CD4-positive, alpha-beta memory T cell (primary cell): ENCODE data around the gene TRABD2B. TPM values are rescaled to one million over a fixed set of nuclear protein-coding genes. Genes with fewer than 3 reads are reported as not detected.
"Not testable (repeated sequence)": the region's sequence is repeated elsewhere in the genome, so short reads cannot be mapped to it uniquely, and the experiment has no call there.

Source experiments
- CTCF ChIA-PET: fragments of 350-600 bp; sonication (Branson Sonifier 250); formaldehyde crosslinking; loops from one replicate; lab custom pipeline; 2021; ENCODE audit warnings: inconsistent platforms; ENCODE audit not compliant: partially characterized antibody; lab: Charles Lee
- POLR2A ChIA-PET: fragments of 350-600 bp; sonication (Branson Sonifier 250); formaldehyde crosslinking; loops from one replicate; lab custom pipeline; 2021; ENCODE audit not compliant: partially characterized antibody; lab: Charles Lee
- DNase-seq, 5 donors: peaks; one replicate each; pipeline versions ENCODE4 v3.0.0 to v3.0.0-alpha.2; 2020 to 2022; ENCODE audit warnings: mixed read lengths in 1 of 5
- H3K27ac ChIP-seq: one replicate; pipeline ENCODE4 v1.7.0; 2013; ENCODE audit warnings: low read depth, low read length
- H3K27me3 ChIP-seq: 2 replicates; pipeline ENCODE4 v1.7.0; 2013; ENCODE audit warnings: mild to moderate bottlenecking, low read length, moderate library complexity; ENCODE audit not compliant: insufficient read depth
- H3K36me3 ChIP-seq: 2 replicates; pipeline ENCODE4 v1.7.0; 2013; ENCODE audit warnings: mild to moderate bottlenecking, low read length, moderate library complexity; ENCODE audit not compliant: insufficient read depth
- H3K4me1 ChIP-seq: 2 replicates; pipeline ENCODE4 v1.7.0; 2013; ENCODE audit warnings: mild to moderate bottlenecking, low read length, moderate library complexity; ENCODE audit not compliant: insufficient read depth
- H3K4me3 ChIP-seq, 2 donors: one replicate each; pipeline ENCODE4 v1.7.0; 2013; ENCODE audit warnings: low read length in 2 of 2, mild to moderate bottlenecking in 1 of 2
- H3K9me3 ChIP-seq, 2 donors: one replicate each; pipeline ENCODE4 v1.7.0; 2013; ENCODE audit warnings: low read length in 2 of 2, control low read depth in 1 of 2; ENCODE audit not compliant: control insufficient read depth in 1 of 2
- H3K27ac Mint-ChIP-seq, 7 donors: one replicate each; pipeline ENCODE4 v1.8.0; 2020 to 2021; ENCODE audit warnings: mixed read lengths in 7 of 7, mild to moderate bottlenecking in 6 of 7, inconsistent platforms in 3 of 7, moderate library complexity in 3 of 7
- H3K27me3 Mint-ChIP-seq, 2 donors: one replicate each; pipeline ENCODE4 v1.8.0; 2020 to 2021; ENCODE audit warnings: mixed read lengths in 2 of 2
- H3K36me3 Mint-ChIP-seq, 2 donors: one replicate each; pipeline ENCODE4 v1.8.0; 2020 to 2021; ENCODE audit warnings: mixed read lengths in 2 of 2, inconsistent platforms in 1 of 2, mild to moderate bottlenecking in 1 of 2
- H3K4me1 Mint-ChIP-seq, 4 donors: one replicate each; pipeline ENCODE4 v1.8.0; 2020 to 2021; ENCODE audit warnings: mixed read lengths in 4 of 4, mild to moderate bottlenecking in 1 of 4
- H3K4me3 Mint-ChIP-seq, 8 donors: one replicate each; pipeline ENCODE4 v1.8.0; 2020 to 2021; ENCODE audit warnings: mixed read lengths in 8 of 8, mild to moderate bottlenecking in 7 of 8, moderate library complexity in 6 of 8, inconsistent platforms in 3 of 8
- H3K9me3 Mint-ChIP-seq, 8 donors: one replicate each; pipeline ENCODE4 v1.8.0; 2020 to 2021; ENCODE audit warnings: mixed read lengths in 8 of 8, mild to moderate bottlenecking in 5 of 8, inconsistent platforms in 3 of 8, moderate library complexity in 1 of 8
- intact Hi-C: fragments of 100-400 bp; cut with micrococcal nuclease; formaldehyde crosslinking; loops from one replicate; pipeline ENCODE4 v1.15.1; 2023
- polyA plus RNA-seq, 2 donors: library from polyadenylated mRNA; unstranded; fragments of 300-500 nt; fragmentation: Illumina TruSeq; gene quantifications; one replicate each; pipeline ENCODE4 v1.2.3, GENCODE V29; 2021
- total RNA-seq, 2 experiments: library from RNA; stranded (reverse); gene quantifications; one replicate each; pipeline ENCODE4 v1.2.3, GENCODE V29; 2021

TRABD2B gene
- total and polyA plus RNA-seq, 4 experiments from 2014 or later = not detected

DNA sequence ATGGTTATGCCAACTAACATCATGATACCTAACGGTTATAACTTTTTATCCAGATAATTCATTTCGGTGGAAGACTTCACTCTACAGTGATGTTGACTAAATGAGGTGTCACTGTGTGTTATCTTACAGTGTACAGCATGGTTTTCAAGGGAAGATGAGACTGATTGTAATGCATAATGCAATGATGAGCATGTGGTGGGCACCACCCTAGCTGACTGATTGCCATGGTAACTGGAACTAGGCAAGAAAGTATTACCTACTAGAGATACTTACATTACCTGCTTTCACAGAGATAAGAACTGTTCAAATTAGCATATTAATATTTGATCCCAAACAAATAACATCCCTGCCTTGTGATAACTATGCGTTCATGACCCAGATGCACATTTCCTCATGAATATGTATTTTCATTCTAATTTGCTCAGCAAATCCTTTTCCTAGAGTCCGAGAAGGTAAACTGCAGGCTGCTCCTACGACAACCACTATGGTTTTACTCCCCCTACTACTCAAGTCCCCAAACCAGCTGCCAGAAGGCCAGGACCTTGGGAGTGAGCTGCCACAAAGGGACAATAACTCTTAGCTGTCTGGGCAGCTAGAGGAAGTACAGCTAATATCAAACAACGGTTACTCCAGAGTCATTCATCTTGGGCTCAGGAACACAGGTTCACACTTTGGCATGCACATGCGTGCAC, 29.2 kb downstream of the TRABD2B start:
- DNase-seq = no peak
- CTCF ChIA-PET = no interaction called here

GRCh38 chr1:47965816-47966215, 31.4 kb downstream of the TRABD2B start:
- Mint-ChIP-seq H3K4me1 (no peaks in the 10 kb centered on the region), H3K36me3 (no peaks in the 10 kb centered on the region), H3K9me3 (peaks cover 0 to 4% (median 0%) of the 10 kb centered on the region in 8 donors), H3K4me3 (no peak overlapping the region), H3K27ac (no peak overlapping the region), H3K27me3 (peaks cover 2 to 3% of the 10 kb centered on the region in 2 donors)
- ChIA-PET POLR2A (no interaction called here), CTCF (no interaction called here)
- Histone ChIP-seq H3K36me3 (no peaks in the 10 kb centered on the region), H3K27me3 (no peaks in the 10 kb centered on the region), H3K4me1 (no peaks in the 10 kb centered on the region), H3K27ac (no peak overlapping the region), H3K9me3 (no peaks in the 10 kb centered on the region), H3K4me3 (no peak overlapping the region)
- DNase-seq = no peak
- intact Hi-C loops = no loop called here

More for the DNA sequence above, 29.2 kb downstream of the TRABD2B start:
- Histone ChIP-seq H3K27me3 (no peaks in the 10 kb centered on the region), H3K4me1 (no peaks in the 10 kb centered on the region), H3K36me3 (no peaks in the 10 kb centered on the region), H3K27ac (no peak overlapping the region), H3K9me3 (no peaks in the 10 kb centered on the region), H3K4me3 (no peak overlapping the region)
- Mint-ChIP-seq H3K4me1 (no peaks in the 10 kb centered on the region), H3K4me3 (no peak overlapping the region), H3K27ac (no peak overlapping the region), H3K36me3 (no peaks in the 10 kb centered on the region), H3K9me3 (no peaks in the 10 kb centered on the region), H3K27me3 (peaks cover 3 to 4% of the 10 kb centered on the region in 2 donors)
- POLR2A ChIA-PET = no interaction called here
- intact Hi-C loops = no loop called here

- H3K4me1 ChIP-seq = no peaks in the 10 kb centered on the region
- no peaks in the 10 kb centered on the region for H3K9me3 ChIP-seq
- Mint-ChIP-seq H3K27ac (no peak overlapping the region), H3K4me1 (no peaks in the 10 kb centered on the region), H3K9me3 (peaks cover 0 to 4% (median 0%) of the 10 kb centered on the region in 8 donors), H3K4me3 (no peak overlapping the region), H3K36me3 (no peaks in the 10 kb centered on the region), H3K27me3 (peaks cover 2 to 4% of the 10 kb centered on the region in 2 donors)
- POLR2A ChIA-PET = no interaction called here
- intact Hi-C loops = no loop called here
- H3K36me3 ChIP-seq = no peaks in the 10 kb centered on the region
- H3K27ac ChIP-seq = no peak overlapping the region
- DNase-seq = no peak
- CTCF ChIA-PET = no interaction called here
- no peaks in the 10 kb centered on the region for H3K27me3 ChIP-seq
- no peak overlapping the region for H3K4me3 ChIP-seq
Observed at GRCh38 chr1:47964636-47965035, 32.5 kb downstream of the TRABD2B start.

DNA sequence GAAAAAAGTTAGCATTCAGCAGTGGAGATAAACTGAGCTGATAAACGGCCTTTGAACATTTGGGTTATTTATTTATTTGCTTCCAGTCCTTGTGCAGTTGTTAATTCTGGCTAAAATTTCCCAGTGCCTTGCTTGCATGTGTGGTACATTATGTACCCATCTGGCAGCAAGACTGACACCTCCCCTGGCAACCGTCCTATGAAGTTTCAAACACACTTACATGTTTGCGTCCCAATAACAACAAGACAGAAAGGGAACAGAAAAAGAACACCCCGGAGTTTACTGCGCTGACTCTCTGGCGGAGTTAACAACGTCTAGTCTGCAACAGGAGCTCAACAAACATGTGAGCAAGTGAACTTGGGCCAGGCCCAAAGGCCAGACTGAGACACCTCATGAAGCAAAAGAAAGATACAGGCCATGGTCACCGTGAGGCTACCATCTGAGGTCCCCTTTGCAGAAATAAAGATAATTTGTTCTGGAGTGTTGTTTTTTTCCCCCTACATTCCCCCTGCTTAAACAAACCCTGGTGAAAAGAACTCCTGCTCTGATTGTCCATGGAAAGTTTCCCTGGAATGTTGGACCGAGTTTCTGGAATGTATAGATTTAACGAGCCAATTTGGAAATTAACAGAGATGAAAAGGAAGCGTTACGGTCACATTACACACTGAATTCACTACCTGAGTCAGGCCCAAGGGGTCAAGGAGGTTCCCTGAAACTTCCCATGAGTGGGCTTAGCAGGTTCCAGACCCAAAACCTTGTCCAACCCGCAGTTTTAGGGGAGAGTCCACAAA, 33.4 kb downstream of the TRABD2B start:
- DNase-seq = no peak
- Histone ChIP-seq H3K36me3 (no peaks in the 10 kb centered on the region), H3K9me3 (no peaks in the 10 kb centered on the region), H3K27me3 (no peaks in the 10 kb centered on the region), H3K27ac (no peak overlapping the region), H3K4me3 (no peak overlapping the region), H3K4me1 (no peaks in the 10 kb centered on the region)
- Mint-ChIP-seq H3K27ac (no peak overlapping the region), H3K4me3 (no peak overlapping the region), H3K9me3 (peaks cover 0 to 4% (median 2%) of the 10 kb centered on the region in 8 donors), H3K36me3 (no peaks in the 10 kb centered on the region), H3K4me1 (no peaks in the 10 kb centered on the region), H3K27me3 (peaks cover 2 to 7% of the 10 kb centered on the region in 2 donors)
- ChIA-PET POLR2A (no interaction called here), CTCF (no interaction called here)
- intact Hi-C loops = no loop called here

DNA sequence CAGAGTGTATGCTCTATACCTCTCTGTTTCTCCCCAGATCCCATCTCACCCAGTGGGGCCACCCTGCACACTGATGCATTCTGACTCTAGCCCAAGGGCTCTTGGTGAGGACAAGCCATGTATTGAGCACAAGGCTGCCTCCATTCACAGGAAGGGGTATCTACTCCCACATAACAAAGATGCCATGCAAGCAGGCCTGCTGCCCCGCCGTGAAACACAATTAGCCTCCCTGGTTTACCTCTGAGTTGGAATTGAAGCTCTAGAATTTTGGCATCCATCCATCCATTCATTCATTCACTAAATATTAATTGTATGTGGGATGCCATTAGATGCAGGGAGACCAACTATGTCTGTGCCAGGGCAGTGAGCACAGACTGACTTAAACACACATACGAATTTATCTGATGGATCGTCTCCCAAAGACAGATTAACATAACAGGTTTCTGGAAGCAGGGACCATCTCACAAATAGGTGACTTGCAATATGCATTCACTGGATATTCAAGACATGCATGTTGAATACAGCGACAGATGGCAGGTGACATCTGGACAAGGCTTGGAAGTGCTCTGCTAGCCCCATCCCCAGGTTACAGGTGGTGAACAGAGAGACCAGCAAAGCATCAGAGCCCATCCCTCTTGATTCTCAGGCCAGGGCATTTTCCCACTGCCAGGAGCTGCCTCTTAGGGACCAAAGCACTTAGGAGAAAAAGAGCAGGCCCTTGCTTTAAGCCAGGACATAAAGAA, 34.3 kb downstream of the TRABD2B start:
- H3K4me1 Mint-ChIP-seq = no peaks in the 10 kb centered on the region
- no peaks in the 10 kb centered on the region for H3K36me3 Mint-ChIP-seq
- H3K27ac ChIP-seq = no peak overlapping the region
- H3K27me3 ChIP-seq = no peaks in the 10 kb centered on the region
- peaks cover 0 to 4% (median 2%) of the 10 kb centered on the region in 8 donors for H3K9me3 Mint-ChIP-seq
- no peaks in the 10 kb centered on the region for H3K4me1 ChIP-seq
- no peaks in the 10 kb centered on the region for H3K36me3 ChIP-seq
- DNase-seq = no peak
- POLR2A ChIA-PET = no interaction called here
- intact Hi-C loops = no loop called here
- CTCF ChIA-PET = no interaction called here
- H3K27ac Mint-ChIP-seq = no peak overlapping the region
- peaks cover 2 to 9% of the 10 kb centered on the region in 2 donors for H3K27me3 Mint-ChIP-seq
- H3K4me3 Mint-ChIP-seq = no peak overlapping the region
- H3K9me3 ChIP-seq = no peaks in the 10 kb centered on the region
- H3K4me3 ChIP-seq = no peak overlapping the region

DNA sequence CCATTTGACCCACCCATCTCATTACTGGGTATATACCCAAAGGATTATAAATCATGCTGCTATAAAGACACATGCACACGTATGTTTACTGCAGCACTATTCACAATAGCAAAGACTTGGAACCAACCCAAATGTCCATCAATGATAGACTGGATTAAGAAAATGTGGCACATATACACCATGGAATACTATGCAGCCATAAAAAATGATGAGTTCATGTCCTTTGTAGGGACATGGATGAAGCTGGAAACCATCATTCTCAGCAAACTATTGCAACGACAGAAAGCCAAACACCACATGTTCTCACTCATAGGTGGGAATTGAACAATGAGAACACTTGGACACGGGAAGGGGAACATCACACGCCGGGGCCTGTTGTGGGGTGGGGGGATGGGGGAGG, 35.4 kb downstream of the TRABD2B start:
- DNase-seq, H3K4me3 ChIP-seq, H3K36me3 Mint-ChIP-seq, H3K27ac ChIP-seq, H3K4me1 ChIP-seq, H3K9me3 Mint-ChIP-seq, POLR2A ChIA-PET, CTCF ChIA-PET, intact Hi-C loops, H3K9me3 ChIP-seq, H3K27me3 ChIP-seq, H3K4me1 Mint-ChIP-seq, H3K27ac Mint-ChIP-seq, H3K36me3 ChIP-seq, H3K4me3 Mint-ChIP-seq: not testable (repeated sequence)
- H3K27me3 Mint-ChIP-seq = peaks cover 2 to 11% of the 10 kb centered on the region in 2 donors

GRCh38 chr1:47956491-47956890, 40.7 kb downstream of the TRABD2B start:
- H3K4me3 Mint-ChIP-seq, H3K4me1 ChIP-seq, H3K9me3 ChIP-seq, H3K4me1 Mint-ChIP-seq, H3K9me3 Mint-ChIP-seq, DNase-seq, H3K4me3 ChIP-seq, POLR2A ChIA-PET, H3K36me3 Mint-ChIP-seq, H3K36me3 ChIP-seq, H3K27me3 ChIP-seq, intact Hi-C loops, H3K27ac ChIP-seq, H3K27ac Mint-ChIP-seq: not testable (repeated sequence)
- CTCF ChIA-PET = interaction anchor here (1.1 kb wide), 1 partner anchor 41 kb away, joined by 3 read pairs; the partner anchor contains the start of gene TRABD2B
- peaks cover 10 to 20% of the 10 kb centered on the region in 2 donors for H3K27me3 Mint-ChIP-seq
